Measurements from ENCODE around the gene MYL12A. TPM values are rescaled to one million over a fixed set of nuclear protein-coding genes. Genes with fewer than 3 reads are reported as not detected.
"Not testable (repeated sequence)": the region's sequence is repeated elsewhere in the genome, so short reads cannot be mapped to it uniquely, and the experiment has no call there.

Gene MYL12A
- total RNA-seq, 1 donor from 2014 or later = 49.9 TPM

GRCh38 chr18:3256693-3257626, 9.4 kb downstream of the MYL12A start:
- no peak for DNase-seq

GRCh38 chr18:3257627-3258120, 10.1 kb downstream of the MYL12A start:
- DNase-seq = no peak

- no peak for DNase-seq
Measured at GRCh38 chr18:3260995-3261372, 13.4 kb downstream of the MYL12A start.

GRCh38 chr18:3261373-3262233, 14.0 kb downstream of the MYL12A start, which contains the start of gene MYL12B:
MYL12B (plus strand) TSS chr18:3262133; CDS start chr18:3272899, 10,766 bp downstream.
- DNase-seq = peak; percentile 74

GRCh38 chr18:3262234-3263131, 14.9 kb downstream of the MYL12A start:
- no peak for DNase-seq

- DNase-seq = no peak
Measured at GRCh38 chr18:3263132-3263700, 15.6 kb downstream of the MYL12A start.

GRCh38 chr18:3264362-3264761, 16.8 kb downstream of the MYL12A start:
- no peak for DNase-seq

- no peak for DNase-seq
Measured at GRCh38 chr18:3265564-3266033, 18.0 kb downstream of the MYL12A start.

GRCh38 chr18:3266062-3266608, 18.5 kb downstream of the MYL12A start:
- no peak for DNase-seq

GRCh38 chr18:3268306-3268705, 20.7 kb downstream of the MYL12A start:
- no peak for DNase-seq

- no peak for DNase-seq
Measured at GRCh38 chr18:3269241-3269913, 21.8 kb downstream of the MYL12A start.

- DNase-seq = no peak
Measured at GRCh38 chr18:3269914-3270299, 22.3 kb downstream of the MYL12A start.

GRCh38 chr18:3273042-3273441, 25.4 kb downstream of the MYL12A start:
- no peak for DNase-seq

GRCh38 chr18:3277643-3278213, 30.1 kb downstream of the MYL12A start:
- not testable (repeated sequence) for DNase-seq

- DNase-seq = no peak
Measured at GRCh38 chr18:3279201-3280185, 31.9 kb downstream of the MYL12A start.

GRCh38 chr18:3281456-3282400, 34.1 kb downstream of the MYL12A start:
- no peak for DNase-seq

GRCh38 chr18:3283253-3283863, 35.8 kb downstream of the MYL12A start:
- DNase-seq = no peak
